Natural killer cell (primary cell): Measurements from ENCODE around the gene DIABLO. TPM values are rescaled to one million over a fixed set of nuclear protein-coding genes. Genes with fewer than 3 reads are reported as not detected.
A peak's percentile ranks its signal among the peaks of the same experiment; 100 is the strongest.
"Not testable (repeated sequence)": the region's sequence is repeated elsewhere in the genome, so short reads cannot be mapped to it uniquely, and the experiment has no call there.

Source experiments
- ATAC-seq, 3 donors: fragments of 150-1000 bp in 2 of 3; fragments of 200-7000 bp in 1 of 3; cut with Tn5 transposase; 1 replicate in 1 of 3; 2 replicates in 2 of 3; pipeline ENCODE4 v1.10.0; 2021; ENCODE audit warnings: mild to moderate bottlenecking in 2 of 3, moderate library complexity in 2 of 3
- DNase-seq, 2 donors: peaks; one replicate each; pipeline versions ENCODE4 v3.0.0 to v3.0.0-alpha.2; 2013 to 2021; ENCODE audit warnings: mixed read lengths in 1 of 2
- H3K27ac ChIP-seq: one replicate; pipeline ENCODE4 v1.5.1; 2013; ENCODE audit warnings: mild to moderate bottlenecking, low read length
- H3K27me3 ChIP-seq: one replicate; pipeline ENCODE4 v1.6.1; 2013; ENCODE audit warnings: low read length; ENCODE audit not compliant: control insufficient read depth, insufficient read depth
- H3K36me3 ChIP-seq: one replicate; pipeline ENCODE4 v1.6.1; 2013; ENCODE audit warnings: low read length; ENCODE audit not compliant: control insufficient read depth, insufficient read depth
- H3K4me1 ChIP-seq: one replicate; pipeline ENCODE4 v1.6.1; 2013; ENCODE audit warnings: low read length; ENCODE audit not compliant: control insufficient read depth, insufficient read depth
- H3K4me3 ChIP-seq: one replicate; pipeline ENCODE4 v1.5.1; 2013; ENCODE audit warnings: low read length
- H3K9me3 ChIP-seq: one replicate; pipeline ENCODE4 v1.6.1; 2013; ENCODE audit warnings: low read length; ENCODE audit not compliant: control insufficient read depth, insufficient read depth
- H3K27ac Mint-ChIP-seq, 2 donors: one replicate each; pipeline ENCODE4 v1.8.0; 2022; ENCODE audit warnings: mild to moderate bottlenecking in 2 of 2, mixed read lengths in 2 of 2, moderate library complexity in 1 of 2
- H3K27me3 Mint-ChIP-seq, 2 donors: one replicate each; pipeline ENCODE4 v1.8.0; 2022; ENCODE audit warnings: low read depth in 2 of 2, mixed read lengths in 2 of 2
- H3K36me3 Mint-ChIP-seq: one replicate; pipeline ENCODE4 v1.8.0; 2022; ENCODE audit warnings: mixed read lengths
- H3K4me1 Mint-ChIP-seq, 2 donors: one replicate each; pipeline ENCODE4 v1.8.0; 2022; ENCODE audit warnings: mixed read lengths in 2 of 2
- H3K4me3 Mint-ChIP-seq: one replicate; pipeline ENCODE4 v1.8.0; 2022; ENCODE audit warnings: mild to moderate bottlenecking, moderate library complexity, mixed read lengths
- H3K9me3 Mint-ChIP-seq, 2 donors: one replicate each; pipeline ENCODE4 v1.8.0; 2022; ENCODE audit warnings: mixed read lengths in 2 of 2
- CTCF ChIP-seq: fragments of 200-600 bp; IDR thresholded peaks from one replicate; pipeline ENCODE4 v1.8.0; 2022; ENCODE audit warnings: antibody characterized with exemption
- WGBS: methylation state at CpG from one replicate; pipeline ENCODE4 v1.1.7; 2013; ENCODE audit warnings: missing lambda C conversion rate; ENCODE audit not compliant: insufficient coverage; 5-methylcytosine and 5-hydroxymethylcytosine counted together
- intact Hi-C: fragments of 100-400 bp; cut with micrococcal nuclease; formaldehyde crosslinking; loops from one replicate; pipeline ENCODE4 v1.14.2; 2022
- total RNA-seq, 4 donors: library from RNA; stranded (reverse); fragments of 120-200 nt in 1 of 4; gene quantifications; one replicate each; pipeline versions ENCODE4 v1.2.3 to v1.2.4, GENCODE V29; 2013 to 2022

DIABLO gene
- total RNA-seq, 3 donors from 2014 or later (not counting 1 experiment from before 2014, with no cell fraction given): 84.8 to 102 (median 101) TPM

DNA sequence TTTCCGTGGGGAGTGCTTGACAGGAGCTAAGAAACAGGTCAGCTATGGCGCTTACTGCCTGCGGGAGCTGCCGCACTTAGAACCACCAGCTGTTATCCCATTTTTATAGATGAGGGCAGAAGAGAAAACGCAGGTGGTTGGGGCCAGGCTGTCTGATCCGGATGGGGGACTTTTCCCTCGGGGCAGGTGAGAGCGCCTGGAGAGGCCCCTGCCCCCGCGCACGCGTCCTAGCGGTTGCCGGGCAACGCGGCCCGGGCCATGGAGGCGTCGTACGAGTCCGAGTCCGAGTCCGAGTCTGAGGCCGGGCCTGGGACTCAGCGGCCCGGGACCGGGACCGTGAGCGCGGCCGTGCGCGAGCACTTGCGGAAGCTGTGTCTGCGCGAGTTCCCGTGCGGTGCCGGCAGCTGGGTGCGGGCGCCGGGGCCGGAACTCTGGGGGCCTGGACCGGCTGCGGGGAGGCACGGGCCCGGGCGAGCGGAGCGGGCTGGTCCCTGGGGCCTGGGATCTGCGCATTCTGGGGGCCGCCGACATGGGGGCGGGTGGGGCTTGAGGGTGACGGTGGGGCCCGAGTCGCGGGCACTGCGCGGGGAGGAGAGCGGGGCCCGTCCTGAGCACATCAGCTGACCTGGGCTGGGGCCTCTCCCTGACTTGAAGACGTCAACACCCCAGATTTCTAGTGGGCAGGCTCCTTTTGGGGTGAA is 42.8 kb downstream of the DIABLO start, which contains the start of gene LRRC43:
Gene LRRC43, plus strand, starts transcription at position 237 of the 701 bp plus-strand sequence. Its CDS starts 22 bp downstream, at position 259.
- ATAC-seq: peak; percentile 69 to 76 (median 75)
- H3K27ac Mint-ChIP-seq: peak within 1 kb of the TSS; percentile 93 to 98
- DNase-seq: peak; percentile 58 to 60
- Histone ChIP-seq H3K27ac (peak within 1 kb of the TSS; percentile 68), H3K4me1 (peaks cover 32% of the 10 kb centered on the region), H3K9me3 (no peaks in the 10 kb centered on the region), H3K4me3 (peak within 1 kb of the TSS; percentile 51), H3K36me3 (no peaks in the 10 kb centered on the region), H3K27me3 (no peaks in the 10 kb centered on the region)
- TF ChIP-seq CTCF: no peak
- H3K27me3 Mint-ChIP-seq: no peaks in the 10 kb centered on the region
- no peaks in the 10 kb centered on the region for H3K36me3 Mint-ChIP-seq
- peak within 1 kb of the TSS; percentile 92 for H3K4me3 Mint-ChIP-seq
- intact Hi-C loops: loop anchor here (2.0 kb wide), 1 partner anchor 22 kb away; no protein-coding TSS in a partner anchor
- WGBS: 4% methylated on average over 63 of the region's 63 CpGs
- peaks cover 23 to 25% of the 10 kb centered on the region in 2 donors for H3K4me1 Mint-ChIP-seq
- H3K9me3 Mint-ChIP-seq: no peaks in the 10 kb centered on the region

GRCh38 chr12:122176473-122176872 is 49.4 kb downstream of the DIABLO start:
- DNase-seq, H3K27ac ChIP-seq, H3K27ac Mint-ChIP-seq, H3K4me3 Mint-ChIP-seq, H3K27me3 ChIP-seq, H3K9me3 Mint-ChIP-seq, H3K4me1 ChIP-seq, H3K36me3 Mint-ChIP-seq, ATAC-seq, intact Hi-C loops, H3K4me3 ChIP-seq, H3K9me3 ChIP-seq, H3K27me3 Mint-ChIP-seq, H3K4me1 Mint-ChIP-seq, H3K36me3 ChIP-seq: not testable (repeated sequence)
- WGBS: 100% methylated on average over 2 of the region's 4 CpGs

- no peaks in the 10 kb centered on the region for H3K9me3 ChIP-seq
- H3K4me3 ChIP-seq: no peak within 1 kb of the TSS
- no peak within 1 kb of the TSS for H3K27ac Mint-ChIP-seq
- intact Hi-C loops: no loop called here
- no peak within 1 kb of the TSS for H3K27ac ChIP-seq
- H3K4me3 Mint-ChIP-seq: no peak within 1 kb of the TSS
- no peaks in the 10 kb centered on the region for H3K4me1 Mint-ChIP-seq
- DNase-seq: no peak
- no peak for TF ChIP-seq CTCF
- no peaks in the 10 kb centered on the region for H3K4me1 ChIP-seq
- no peaks in the 10 kb centered on the region for H3K36me3 Mint-ChIP-seq
- H3K27me3 Mint-ChIP-seq: no peaks in the 10 kb centered on the region
- no peak for ATAC-seq
- H3K27me3 ChIP-seq: no peaks in the 10 kb centered on the region
- H3K36me3 ChIP-seq: no peaks in the 10 kb centered on the region
- no peaks in the 10 kb centered on the region for H3K9me3 Mint-ChIP-seq
- 92% methylated on average over 16 of the region's 17 CpGs for WGBS
Observed at GRCh38 chr12:122174155-122174845, 51.6 kb downstream of the DIABLO start, which contains the start of gene IL31. IL31 (minus strand) TSS chr12:122174221; CDS start chr12:122174172, 49 bp downstream.

DNA sequence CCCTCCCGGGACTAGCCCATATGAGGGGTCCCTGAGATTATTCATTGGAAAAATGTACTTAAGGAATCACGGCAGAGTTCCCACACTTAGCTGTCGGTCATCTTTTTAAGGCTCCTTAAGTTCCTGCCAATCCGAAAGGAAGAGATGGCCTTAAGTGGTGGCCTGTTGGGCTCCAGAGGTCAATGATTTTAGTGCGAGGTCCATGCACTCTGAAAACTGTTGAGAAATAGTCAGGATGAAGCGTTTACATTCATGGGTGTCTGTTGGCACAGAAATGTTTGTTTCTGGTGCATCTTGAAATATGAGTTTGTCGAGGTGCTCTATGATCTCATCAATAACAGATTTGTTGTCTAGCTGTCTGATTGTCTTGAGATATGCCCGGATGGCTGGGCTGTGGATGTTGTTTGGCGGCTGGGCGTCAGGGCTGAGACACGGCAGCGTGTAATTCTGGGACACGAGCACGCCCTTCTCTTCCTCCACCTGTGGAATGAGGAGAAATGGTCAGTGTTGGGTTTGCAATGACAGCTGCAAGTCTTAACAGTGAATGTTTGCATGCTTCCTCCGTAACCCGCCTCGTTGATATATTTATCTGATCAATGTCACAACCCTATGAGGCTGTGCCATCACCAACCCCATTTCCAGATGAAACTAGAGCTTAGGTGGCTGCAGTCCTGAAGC is 53.5 kb downstream of the DIABLO start:
- Mint-ChIP-seq H3K27me3 (no peaks in the 10 kb centered on the region), H3K4me1 (no peaks in the 10 kb centered on the region), H3K4me3 (no peak overlapping the region), H3K9me3 (no peaks in the 10 kb centered on the region), H3K27ac (no peak overlapping the region), H3K36me3 (no peaks in the 10 kb centered on the region)
- DNase-seq (no peak), ATAC-seq (no peak)
- Histone ChIP-seq H3K9me3 (no peaks in the 10 kb centered on the region), H3K27me3 (no peaks in the 10 kb centered on the region), H3K4me1 (no peaks in the 10 kb centered on the region), H3K27ac (no peak overlapping the region), H3K4me3 (no peak overlapping the region), H3K36me3 (no peaks in the 10 kb centered on the region)
- intact Hi-C loops: no loop called here
- no peak for TF ChIP-seq CTCF
- 96% methylated on average over 17 of the region's 17 CpGs for WGBS
